CD4-positive, alpha-beta T cell treated with Interleukin-10 for 1 hour (primary cell): ENCODE results near the gene CTCF.

Experiments used
- DNase-seq: peaks from one replicate; pipeline ENCODE4 v3.0.0-alpha.2; 2020

CTCF gene

GRCh38 chr16:67653789-67654402 lies 91.6 kb downstream of the CTCF start:
- DNase-seq: no peak

GRCh38 chr16:67654403-67654911 lies 92.1 kb downstream of the CTCF start:
- no peak for DNase-seq

- DNase-seq: no peak
These were observed 93.0 kb downstream of the CTCF start for GRCh38 chr16:67655363-67655762.

GRCh38 chr16:67656344-67657016 lies 94.2 kb downstream of the CTCF start:
- DNase-seq: no peak

- no peak for DNase-seq
These were observed 94.8 kb downstream of the CTCF start for GRCh38 chr16:67657017-67657608.

GRCh38 chr16:67657751-67658518 lies 95.6 kb downstream of the CTCF start:
- no peak for DNase-seq

GRCh38 chr16:67658849-67659674 lies 96.7 kb downstream of the CTCF start:
- DNase-seq: no peak

GRCh38 chr16:67659675-67660563 lies 97.6 kb downstream of the CTCF start, which contains the start of gene ACD:
Gene ACD, minus strand, starts transcription at chr16:67660260. Its CDS starts 40 bp downstream, at chr16:67660220.
- peak; percentile 94 for DNase-seq

GRCh38 chr16:67660564-67661028 lies 98.3 kb downstream of the CTCF start, which contains the start of gene PARD6A:
Gene PARD6A, plus strand, starts transcription at chr16:67660960. Its CDS starts 79 bp downstream, at chr16:67661039.
- peak; percentile 97 for DNase-seq

- no peak for DNase-seq
These were observed 98.9 kb downstream of the CTCF start for GRCh38 chr16:67661101-67661761.

- no peak for DNase-seq
These were observed 99.7 kb downstream of the CTCF start for GRCh38 chr16:67661886-67662652.

- no peak for DNase-seq
These were observed 100.3 kb downstream of the CTCF start for GRCh38 chr16:67662653-67663010.

- DNase-seq: peak; percentile 46
These were observed 101.0 kb downstream of the CTCF start for GRCh38 chr16:67663151-67663876.

GRCh38 chr16:67663877-67664222 lies 101.5 kb downstream of the CTCF start:
- DNase-seq: no peak

GRCh38 chr16:67664258-67664657 lies 101.9 kb downstream of the CTCF start:
- no peak for DNase-seq

GRCh38 chr16:67664871-67665270 lies 102.5 kb downstream of the CTCF start:
- no peak for DNase-seq

GRCh38 chr16:67665598-67665997 lies 103.3 kb downstream of the CTCF start:
- no peak for DNase-seq

- DNase-seq: no peak
These were observed 103.8 kb downstream of the CTCF start for GRCh38 chr16:67666032-67666551.
